Nucleus accumbens (tissue), 56 donors: ENCODE data around the gene H2BW2.
"Not testable (repeated sequence)": the region's sequence is repeated elsewhere in the genome, so short reads cannot be mapped to it uniquely, and the experiment has no call there.

Experiments used
- DNase-seq, 56 donors: peaks; one replicate each; lab custom pipeline; 2025; lab: John Stamatoyannopoulos, UW

Gene H2BW2

DNA sequence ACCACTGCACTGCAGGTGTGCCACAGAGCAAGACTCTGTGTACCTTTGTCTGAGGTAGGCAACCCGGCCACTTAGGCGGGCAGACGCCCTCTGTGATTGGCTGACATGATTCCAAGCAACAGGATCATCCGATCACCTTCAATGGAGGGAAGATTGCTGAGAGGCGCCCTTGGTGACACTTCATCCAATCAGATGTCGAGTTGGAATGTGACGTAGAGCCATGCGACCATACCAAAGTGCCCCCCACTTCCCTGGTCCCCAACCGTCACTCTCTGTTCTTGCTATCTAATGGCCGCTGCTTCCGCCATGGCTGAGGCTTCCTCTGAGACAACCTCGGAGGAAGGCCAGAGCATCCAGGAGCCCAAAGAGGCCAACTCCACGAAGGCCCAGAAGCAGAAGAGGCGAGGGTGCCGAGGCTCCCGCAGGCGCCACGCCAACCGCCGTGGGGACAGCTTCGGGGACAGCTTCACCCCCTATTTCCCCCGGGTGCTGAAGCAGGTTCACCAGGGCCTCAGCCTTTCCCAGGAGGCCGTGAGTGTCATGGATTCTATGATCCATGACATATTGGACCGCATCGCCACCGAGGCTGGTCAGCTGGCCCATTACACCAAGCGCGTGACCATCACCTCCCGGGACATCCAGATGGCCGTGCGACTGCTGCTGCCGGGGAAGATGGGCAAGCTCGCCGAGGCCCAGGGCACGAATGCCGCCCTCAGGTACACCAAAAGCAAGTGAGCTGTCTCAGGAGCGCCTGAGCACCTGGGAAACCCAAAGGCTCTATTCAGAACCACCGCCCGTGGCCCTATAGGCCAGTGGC lies at the start of gene H2BW2:
H2BW2 (plus strand) TSS at position 268 of the 817 bp plus-strand sequence; CDS start at position 307, 39 bp downstream.
- DNase-seq = no peak

GRCh38 chrX:103999234-103999633 lies 40.5 kb upstream of the H2BW2 start:
- no peak for DNase-seq

DNA sequence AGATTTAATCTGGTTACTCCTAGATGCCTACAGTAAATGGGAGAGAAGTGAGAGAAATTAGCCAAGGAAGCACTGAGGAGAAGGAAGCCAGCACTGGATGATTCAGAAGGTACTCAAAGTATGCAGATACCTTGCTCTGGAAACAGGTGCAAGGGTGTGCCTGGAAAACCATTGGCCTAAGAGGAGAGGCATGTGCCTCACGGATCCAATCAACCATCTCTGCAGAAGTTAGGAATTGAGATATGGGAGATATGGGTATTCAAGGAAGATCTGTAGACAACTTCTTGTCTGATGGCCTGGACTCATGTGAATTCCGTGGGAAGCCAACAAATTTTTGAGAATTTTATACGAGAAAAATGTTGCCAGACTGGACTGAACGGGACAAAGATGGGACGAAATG lies 30.9 kb upstream of the H2BW2 start:
- no peak for DNase-seq

- no peak for DNase-seq
Observed at GRCh38 chrX:104013158-104013557, 26.6 kb upstream of the H2BW2 start.

DNA sequence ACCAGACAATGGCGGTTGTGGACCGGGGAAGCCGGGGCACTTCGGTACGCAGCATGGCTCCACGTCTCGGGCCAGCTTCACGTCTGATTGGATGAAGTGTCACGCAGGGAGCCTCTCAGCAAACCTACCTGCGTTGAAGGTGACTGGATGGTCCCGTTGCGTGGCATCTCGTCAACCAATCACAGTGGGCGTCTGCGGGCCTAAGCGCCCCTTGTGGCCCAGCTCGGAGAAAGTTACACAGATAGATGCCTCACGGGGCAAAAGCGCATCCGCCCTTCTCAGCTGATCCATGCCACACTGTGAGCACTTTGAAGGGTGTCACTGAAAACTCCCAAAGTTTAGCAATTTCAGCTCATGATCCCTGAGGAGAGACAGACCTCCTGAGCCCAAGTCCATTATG lies 26.1 kb upstream of the H2BW2 start, which contains the start of gene H2BW1:
H2BW1 (minus strand) TSS at position 103 of the 400 bp plus-strand sequence. CDS start 132 bp downstream, outside the sequence.
- DNase-seq = no peak

- not testable (repeated sequence) for DNase-seq
Observed at GRCh38 chrX:104015576-104015975, 24.2 kb upstream of the H2BW2 start.

DNA sequence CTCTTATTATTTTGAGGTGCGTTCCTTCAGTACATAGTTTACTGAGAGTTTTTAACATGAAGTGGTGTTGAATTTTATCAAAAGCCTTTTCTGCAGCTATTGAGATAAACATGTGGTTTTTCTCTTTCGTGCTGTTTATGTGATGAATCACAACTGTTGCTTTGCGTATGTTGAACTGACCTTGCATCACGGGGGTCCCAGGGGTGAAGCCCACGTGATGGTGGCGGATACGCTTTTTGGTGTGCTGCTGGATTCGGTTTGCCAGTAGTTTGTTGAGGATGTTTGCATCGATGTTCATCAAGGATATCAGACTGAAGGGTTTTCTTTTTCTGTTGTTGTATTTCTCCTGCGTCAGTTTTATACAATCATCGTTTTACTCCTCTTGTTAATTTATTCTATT lies 21.6 kb upstream of the H2BW2 start:
- no peak for DNase-seq

- no peak for DNase-seq
Observed at GRCh38 chrX:104041003-104041402, 1.2 kb downstream of the H2BW2 start.

DNA sequence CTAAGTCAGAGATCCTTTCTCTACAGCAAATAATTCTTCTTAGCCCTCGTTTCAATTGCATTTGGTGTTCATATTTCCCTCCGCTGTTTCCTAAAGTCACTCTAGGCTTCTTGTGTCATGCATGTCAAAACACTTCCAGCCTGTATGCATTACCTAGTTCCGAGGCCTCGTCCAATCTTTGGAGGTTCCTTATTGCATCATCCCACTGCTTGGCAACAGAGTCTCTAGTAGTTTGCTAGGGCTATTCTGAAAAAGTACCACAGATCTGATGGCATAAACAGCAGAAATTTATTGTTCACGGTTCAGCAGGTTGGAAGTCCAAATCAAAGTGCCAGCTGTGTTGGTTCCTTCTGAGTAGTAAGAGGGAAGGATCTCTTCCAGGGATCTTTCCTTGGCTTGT lies 5.9 kb downstream of the H2BW2 start:
- no peak for DNase-seq

- no peak for DNase-seq
Observed at GRCh38 chrX:104047171-104047570, 7.4 kb downstream of the H2BW2 start.

DNA sequence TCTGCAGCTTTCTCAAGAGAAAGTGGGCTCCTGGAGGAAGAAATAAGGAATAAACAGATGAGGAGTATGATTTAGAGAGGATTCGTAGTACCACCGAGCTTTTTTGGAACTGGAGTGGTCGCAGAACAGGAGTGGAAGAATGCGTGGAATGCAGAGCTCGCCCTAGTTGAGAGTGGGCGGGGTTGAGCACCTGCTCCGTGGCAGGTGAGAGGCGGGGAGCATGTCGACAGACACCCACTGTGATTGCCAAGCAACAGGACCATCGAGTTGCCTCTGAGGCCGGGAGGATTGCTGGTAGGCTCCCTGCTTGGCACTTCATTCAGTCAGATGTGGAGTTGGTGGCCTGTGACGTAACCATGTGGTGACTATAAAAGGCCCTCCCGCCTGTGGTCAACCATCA lies 15.2 kb downstream of the H2BW2 start:
- not testable (repeated sequence) for DNase-seq

- not testable (repeated sequence) for DNase-seq
Observed at GRCh38 chrX:104062636-104063035, 22.9 kb downstream of the H2BW2 start.

GRCh38 chrX:104075778-104076445 lies 36.2 kb downstream of the H2BW2 start, which contains the start of gene TMSB15C:
Gene TMSB15C, minus strand, starts transcription at chrX:104076236.
- DNase-seq = not testable (repeated sequence)

GRCh38 chrX:104077854-104078253 lies 38.1 kb downstream of the H2BW2 start:
- DNase-seq = not testable (repeated sequence)

- DNase-seq = no peak
Observed at GRCh38 chrX:104084063-104084462, 44.3 kb downstream of the H2BW2 start.

DNA sequence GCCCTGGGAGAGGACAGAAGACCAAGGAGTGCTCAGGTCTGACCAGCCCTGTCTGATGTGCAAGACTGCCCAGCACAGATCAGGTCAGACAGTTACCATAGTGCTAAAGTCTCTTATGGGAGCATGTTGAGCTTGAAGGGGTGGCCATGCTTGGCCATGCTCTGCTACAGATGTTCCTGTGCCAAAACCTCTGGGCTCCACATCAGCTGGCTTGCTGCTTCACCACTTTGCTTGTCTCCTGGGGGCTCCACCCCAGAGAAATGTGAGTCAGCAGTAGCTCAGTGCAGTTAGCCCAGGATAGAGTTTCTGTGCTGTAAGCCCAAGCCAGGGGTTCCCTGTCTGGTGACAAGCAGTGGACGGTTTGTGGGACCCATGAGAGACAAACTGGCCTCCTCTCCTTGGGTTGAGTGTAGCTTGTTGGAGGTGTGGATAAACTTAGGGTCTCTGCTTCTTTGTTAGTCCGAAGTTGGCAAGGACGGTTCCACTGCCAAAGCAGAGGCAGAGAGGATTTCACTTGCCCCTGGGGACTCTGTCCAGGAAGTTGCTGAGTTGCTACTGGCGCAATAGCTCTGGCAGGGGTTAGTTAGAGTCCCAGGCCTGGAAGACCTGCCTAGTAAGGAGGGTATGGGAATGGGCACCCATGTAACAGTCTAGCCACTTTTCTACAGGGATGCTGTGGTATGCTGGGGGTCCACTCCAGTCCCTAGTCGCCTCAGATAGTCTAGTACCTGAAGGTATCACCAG lies 45.0 kb downstream of the H2BW2 start:
- no peak for DNase-seq

DNA sequence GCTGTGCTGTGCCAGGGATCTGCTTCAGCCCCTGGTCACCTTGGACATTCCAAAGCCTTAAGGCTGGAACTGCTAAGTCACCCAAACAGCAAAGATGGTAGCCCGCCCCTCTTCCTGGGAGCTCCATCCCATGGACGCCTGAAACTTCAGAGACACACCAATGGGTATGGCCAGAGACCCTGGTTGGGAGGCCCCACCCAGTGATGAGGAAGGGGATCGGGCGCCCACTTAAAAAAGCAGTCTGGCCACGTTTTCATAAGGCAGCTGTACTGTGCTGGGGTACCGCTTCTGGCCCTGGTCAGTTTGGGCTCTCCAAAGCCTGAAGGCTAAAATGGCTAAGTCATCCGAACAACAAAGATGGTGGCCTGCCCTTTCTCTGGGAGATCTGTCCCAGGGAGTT lies 45.7 kb downstream of the H2BW2 start:
- DNase-seq = no peak

DNA sequence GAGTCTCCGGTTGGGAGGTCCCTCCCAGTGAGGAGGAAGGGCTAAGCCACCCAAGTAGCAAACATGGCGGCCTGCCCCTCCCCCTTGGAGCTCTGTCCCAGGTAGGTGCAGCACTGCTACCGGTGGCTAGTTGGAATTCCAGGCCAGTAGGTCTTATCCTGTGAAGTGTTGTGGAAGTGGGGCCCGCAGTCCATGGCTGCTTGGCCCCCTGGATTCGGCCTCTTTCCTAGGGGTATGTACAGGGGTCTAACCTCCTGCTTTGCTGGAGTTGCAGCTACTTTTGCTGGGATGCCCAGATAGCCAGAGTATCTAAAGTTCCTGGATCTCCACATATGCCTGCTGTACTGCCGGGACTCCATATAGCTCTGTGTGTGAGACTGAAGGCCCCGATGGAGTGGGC lies 46.2 kb downstream of the H2BW2 start:
- DNase-seq = no peak
